Brain microvascular endothelial cell (primary cell): Measurements from ENCODE around the gene TNS3.

Experiments used
- DNase-seq: peaks from one replicate; pipeline ENCODE4 v3.0.0-alpha.2; 2020
- H3K27ac ChIP-seq: fragments of 250-450 bp; sonication (Bioruptor Pico); 2 replicates; pipeline ENCODE4 v1.5.1; 2020; ENCODE audit warnings: mild to moderate bottlenecking, moderate library complexity
- H3K27me3 ChIP-seq: fragments of 250-450 bp; sonication (Bioruptor Pico); replicated peaks from 2 replicates; pipeline ENCODE4 v1.5.1; 2020; ENCODE audit warnings: mild to moderate bottlenecking
- H3K36me3 ChIP-seq: fragments of 250-450 bp; sonication (Bioruptor Pico); replicated peaks from 2 replicates; pipeline ENCODE4 v1.5.1; 2020; ENCODE audit warnings: mild to moderate bottlenecking
- H3K4me3 ChIP-seq: 2 replicates; pipeline ENCODE4 v1.5.1; 2011; ENCODE audit warnings: low read depth, mild to moderate bottlenecking, control low read depth, low read length, moderate library complexity
- in situ Hi-C: cut with HindIII; loops from 2 replicates; pipeline ENCODE4 v1.10.0; 2017; ENCODE audit warnings: low sequenced_read_pairs, low pct_ligation_motif_present
- TF ChIP-seq, protein P1 (sequence below): IDR thresholded peaks from 2 replicates; pipeline ENCODE4 v1.5.1; 2011; ENCODE audit warnings: low read depth, mild to moderate bottlenecking, moderate library complexity, low read length, control low read depth, inconsistent platforms; ENCODE audit errors: missing control alignments

The TNS3 gene

GRCh38 chr7:47418601-47419309, 163.2 kb downstream of the TNS3 start:
- in situ Hi-C loops = no loop called here
- DNase-seq = peak; percentile 52
- TF ChIP-seq, protein P1, sequence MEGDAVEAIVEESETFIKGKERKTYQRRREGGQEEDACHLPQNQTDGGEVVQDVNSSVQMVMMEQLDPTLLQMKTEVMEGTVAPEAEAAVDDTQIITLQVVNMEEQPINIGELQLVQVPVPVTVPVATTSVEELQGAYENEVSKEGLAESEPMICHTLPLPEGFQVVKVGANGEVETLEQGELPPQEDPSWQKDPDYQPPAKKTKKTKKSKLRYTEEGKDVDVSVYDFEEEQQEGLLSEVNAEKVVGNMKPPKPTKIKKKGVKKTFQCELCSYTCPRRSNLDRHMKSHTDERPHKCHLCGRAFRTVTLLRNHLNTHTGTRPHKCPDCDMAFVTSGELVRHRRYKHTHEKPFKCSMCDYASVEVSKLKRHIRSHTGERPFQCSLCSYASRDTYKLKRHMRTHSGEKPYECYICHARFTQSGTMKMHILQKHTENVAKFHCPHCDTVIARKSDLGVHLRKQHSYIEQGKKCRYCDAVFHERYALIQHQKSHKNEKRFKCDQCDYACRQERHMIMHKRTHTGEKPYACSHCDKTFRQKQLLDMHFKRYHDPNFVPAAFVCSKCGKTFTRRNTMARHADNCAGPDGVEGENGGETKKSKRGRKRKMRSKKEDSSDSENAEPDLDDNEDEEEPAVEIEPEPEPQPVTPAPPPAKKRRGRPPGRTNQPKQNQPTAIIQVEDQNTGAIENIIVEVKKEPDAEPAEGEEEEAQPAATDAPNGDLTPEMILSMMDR = no peak
- Histone ChIP-seq H3K4me3 (no peak overlapping the region), H3K27me3 (no peaks in the 10 kb centered on the region), H3K36me3 (peaks cover 36% of the 10 kb centered on the region), H3K27ac (no peak overlapping the region)

GRCh38 chr7:47416492-47417480, 165.1 kb downstream of the TNS3 start:
- TF ChIP-seq, protein P1 = peak; percentile 33
- in situ Hi-C loops = no loop called here
- Histone ChIP-seq H3K27ac (no peak overlapping the region), H3K36me3 (peaks cover 29% of the 10 kb centered on the region), H3K27me3 (no peaks in the 10 kb centered on the region), H3K4me3 (no peak overlapping the region)
- no peak for DNase-seq

DNA sequence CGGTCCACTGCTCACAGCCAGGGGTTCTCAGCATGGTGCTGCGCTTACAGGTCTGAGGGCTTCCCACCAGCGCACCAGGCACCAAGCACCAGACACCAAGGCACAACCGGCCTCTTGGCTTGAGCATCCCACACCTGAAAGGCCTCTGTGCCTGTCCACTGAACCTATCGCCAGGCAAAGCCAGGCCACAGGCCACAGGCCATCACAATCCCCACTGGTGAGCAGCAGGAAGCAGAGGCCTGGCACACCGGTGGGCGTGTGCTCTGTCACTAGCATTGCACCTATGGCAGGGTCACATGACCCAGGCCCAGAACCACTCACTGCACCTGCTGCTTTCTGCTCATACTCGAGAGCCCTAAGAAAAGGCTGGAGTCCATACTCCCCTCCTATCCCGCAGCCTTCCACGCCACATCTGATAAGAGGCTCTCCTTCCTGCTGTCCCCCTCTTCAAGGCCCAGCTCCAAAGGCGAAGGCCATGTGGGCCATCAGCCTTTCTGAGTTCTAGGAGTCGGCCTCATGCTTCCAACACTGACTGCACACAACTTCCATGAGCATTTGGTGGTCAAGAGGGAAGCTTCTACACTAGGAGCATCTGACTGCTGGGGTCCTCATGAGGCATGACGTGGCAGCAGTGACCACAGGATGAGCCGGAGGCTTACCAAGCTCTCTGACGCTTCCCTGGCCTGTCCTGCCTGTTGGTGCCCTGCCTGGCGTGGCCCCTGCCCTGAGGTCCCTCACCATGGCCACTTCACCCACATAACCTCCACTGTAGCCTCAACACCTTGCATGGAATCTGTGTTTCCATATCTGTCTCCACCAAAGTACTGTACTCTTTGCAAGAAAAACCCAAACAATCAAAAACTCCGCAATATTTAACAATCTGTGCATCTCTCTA, 166.3 kb downstream of the TNS3 start:
- in situ Hi-C loops = no loop called here
- no peak overlapping the region for H3K4me3 ChIP-seq
- H3K36me3 ChIP-seq = peaks cover 36% of the 10 kb centered on the region
- TF ChIP-seq, protein P1 = no peak
- H3K27ac ChIP-seq = no peak overlapping the region
- no peaks in the 10 kb centered on the region for H3K27me3 ChIP-seq
- no peak for DNase-seq

DNA sequence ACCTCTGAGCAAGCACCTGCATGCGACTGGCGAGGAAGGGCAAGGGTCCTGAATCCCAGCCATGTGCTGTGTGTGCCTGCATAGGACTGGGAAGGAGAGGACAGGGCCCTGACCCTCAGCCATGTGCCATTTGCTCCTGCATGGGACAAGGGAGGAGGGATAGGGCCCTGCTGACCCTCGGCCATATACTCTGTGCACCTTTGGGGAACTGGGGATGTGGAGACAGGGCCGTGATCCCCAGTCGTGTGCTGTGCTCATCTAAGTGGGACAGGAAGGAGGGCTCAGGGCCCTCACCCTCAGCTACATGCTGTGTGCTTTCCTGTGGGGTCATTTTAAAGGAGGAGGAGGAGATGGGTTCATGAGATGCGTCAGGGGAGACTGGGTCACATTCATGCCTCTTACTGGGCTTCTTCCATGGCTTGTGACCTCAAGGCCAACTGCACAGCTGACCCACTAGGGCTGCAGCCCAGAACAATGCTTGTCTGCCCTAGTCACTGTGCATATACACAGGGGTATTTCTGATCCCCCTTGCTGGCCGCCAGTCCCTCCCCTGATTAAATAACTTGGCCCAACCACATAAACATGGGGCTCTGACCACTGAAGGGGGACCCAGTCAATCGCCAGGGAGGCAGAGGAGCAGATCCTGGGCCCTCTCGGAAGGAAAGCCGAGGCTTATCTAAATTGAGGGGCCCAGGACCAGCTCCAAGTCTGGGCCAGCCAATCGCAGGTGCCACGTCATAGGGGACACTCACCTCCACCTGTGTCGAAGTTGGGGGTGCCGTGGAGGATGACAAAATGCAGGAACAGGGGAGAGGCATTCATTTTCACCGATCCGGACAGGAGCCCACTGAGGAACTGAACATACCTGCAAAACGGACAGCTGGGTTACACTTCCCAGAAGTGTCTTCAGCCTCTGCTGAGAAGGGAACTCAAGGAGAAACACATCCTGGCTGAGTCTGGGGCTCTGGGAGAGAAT, 167.3 kb downstream of the TNS3 start:
- TF ChIP-seq, protein P1 = no peak
- H3K27me3 ChIP-seq = no peaks in the 10 kb centered on the region
- no peak overlapping the region for H3K4me3 ChIP-seq
- no peak overlapping the region for H3K27ac ChIP-seq
- DNase-seq = no peak
- peaks cover 30% of the 10 kb centered on the region for H3K36me3 ChIP-seq
- in situ Hi-C loops = no loop called here
